ENCODE measurements around the gene VWA5B2. TPM values are rescaled to one million over a fixed set of nuclear protein-coding genes. Genes with fewer than 3 reads are reported as not detected.

The VWA5B2 gene
- total RNA-seq, 1 experiment from 2014 or later, result 0.44 TPM

- TF ChIP-seq AFF4 (CRISPR knock-in tag; IDR thresholded peaks at IDR 0.05; ENCODE audit: borderline replicate concordance) (no peak), SP1 (CRISPR knock-in tag; conservative IDR thresholded peaks at IDR 0.05) (no peak), HMGXB4 (CRISPR knock-in tag; IDR thresholded peaks at IDR 0.05) (no peak), ATF3 (CRISPR knock-in tag; conservative IDR thresholded peaks at IDR 0.05) (no peak), ATF1 (CRISPR knock-in tag; IDR thresholded peaks at IDR 0.05) (no peak), ZSCAN18 (CRISPR knock-in tag; IDR thresholded peaks at IDR 0.05) (no peak), CBFB (CRISPR knock-in tag; IDR thresholded peaks at IDR 0.05; ENCODE audit: low read depth) (no peak), ZNF512 (CRISPR knock-in tag; IDR thresholded peaks at IDR 0.05; ENCODE audit: borderline replicate concordance) (no peak), E2F5 (CRISPR knock-in tag; IDR thresholded peaks at IDR 0.05) (no peak), PRRX2 (CRISPR knock-in tag; IDR thresholded peaks at IDR 0.05) (no peak)
These were observed 30.1 kb downstream of the VWA5B2 start (continued) for GRCh38 chr3:184259396-184259877.

GRCh38 chr3:184259878-184260723 is 30.7 kb downstream of the VWA5B2 start:
- Mint-ChIP-seq H3K27ac (no peak overlapping the region), H3K27me3 (ENCODE audit: low read depth) (peaks cover 71% of the 10 kb centered on the region), H3K4me3 (peak overlapping the region; percentile 92), H3K4me1 (peaks cover 12% of the 10 kb centered on the region), H3K36me3 (peaks cover 3% of the 10 kb centered on the region; the same call in 1 of the 2 replicates), H3K9me3 (no peaks in the 10 kb centered on the region)
- DNase-seq (ENCODE audit: low spot score) (peak; percentile 56), ATAC-seq (peak; percentile 4)
- ChIA-PET POLR2A (interaction anchor here (0.6 to 1.7 kb wide), 2 partner anchors 18 to 245 kb away, joined by 3 to 6 read pairs; no protein-coding TSS in a partner anchor), CTCF (interaction anchor here (0.7 to 4.4 kb wide), 10 partner anchors 10 to 250 kb away, joined by 3 to 28 read pairs (median 6); partner anchors contain the start of genes ABCC5, ECE2 and EEF1AKMT4)
- no peak for TF ChIP-seq GABPB1 (CRISPR knock-in tag; IDR thresholded peaks at IDR 0.05)
- TF ChIP-seq TCF7 (CRISPR knock-in tag; IDR thresholded peaks at IDR 0.05; ENCODE audit: low read depth), result 0 out of 2 replicates have a peak, but pooled peaks have one; percentile 27

All from WTC11 (cell line).